Vagina (tissue), 2 donors: ENCODE data around the gene TECTB. TPM values are rescaled to one million over a fixed set of nuclear protein-coding genes. Genes with fewer than 3 reads are reported as not detected.

Experiments used
- DNase-seq, 2 donors: peaks; one replicate each; pipeline ENCODE4 v3.0.0-alpha.2; 2017; ENCODE audit errors: extremely low spot score in 2 of 2
- H3K27ac ChIP-seq: fragments of 200-600 bp; sonication (generic); one replicate; pipeline ENCODE4 v1.5.1; 2019
- H3K27me3 ChIP-seq: fragments of 200-600 bp; sonication (generic); one replicate; pipeline ENCODE4 v1.5.1; 2019
- H3K36me3 ChIP-seq, 2 donors: fragments of 200-600 bp; sonication (generic); one replicate each; pipeline ENCODE4 v1.5.1; 2017 to 2019
- H3K4me1 ChIP-seq: fragments of 200-600 bp; sonication (generic); one replicate; pipeline ENCODE4 v1.5.1; 2019
- H3K4me3 ChIP-seq, 2 donors: fragments of 200-600 bp; sonication (generic); 1 replicate in 1 of 2; 2 replicates in 1 of 2; pipeline ENCODE4 v1.5.1; 2016 to 2019
- H3K9me3 ChIP-seq: fragments of 200-600 bp; sonication (generic); one replicate; pipeline ENCODE4 v1.5.1; 2019
- CTCF ChIP-seq, 3 experiments: fragments of 450-650 bp in 2 of 3; fragments of 200-600 bp in 1 of 3; sonication (generic) in 1 of 3; IDR thresholded peaks; one replicate each; pipeline ENCODE4 v1.5.1; 2017 to 2019; ENCODE audit warnings: antibody characterized with exemption in 3 of 3, mild to moderate bottlenecking in 2 of 3, moderate library complexity in 2 of 3
- POLR2A ChIP-seq, 2 donors: fragments of 450-650 bp; IDR thresholded peaks; one replicate each; pipeline ENCODE4 v1.6.1; 2017; ENCODE audit warnings: antibody characterized with exemption in 2 of 2, mild to moderate bottlenecking in 2 of 2, moderate library complexity in 2 of 2
- POLR2AphosphoS5 ChIP-seq, 2 donors: sonication (generic); formaldehyde crosslinking; IDR thresholded peaks; one replicate each; pipeline ENCODE4 v1.9.0; 2017; ENCODE audit warnings: antibody characterized with exemption in 2 of 2, mild to moderate bottlenecking in 2 of 2, low read depth in 1 of 2; ENCODE audit not compliant: insufficient read depth in 1 of 2
- intact Hi-C: fragments of 100-400 bp; cut with DNase I; formaldehyde crosslinking; loops from one replicate; pipeline ENCODE4 v1.15.1; 2023
- total RNA-seq: library from RNA; depleted of rRNA; stranded (reverse); fragments of >200 nt; gene quantifications from one replicate; pipeline ENCODE4 v1.2.3, GENCODE V29; 2016

TECTB gene
- total RNA-seq, 1 donor from 2014 or later, result not detected

GRCh38 chr10:112260831-112261230, 22.4 kb upstream of the TECTB start:
- no peak overlapping the region for H3K4me3 ChIP-seq
- TF ChIP-seq CTCF (IDR thresholded peaks at IDR 0.05) (no peak), POLR2AphosphoS5 (IDR thresholded peaks at IDR 0.05; ENCODE audit: insufficient read depth in 1 of 2, low read depth in 1 of 2) (no peak), POLR2A (IDR thresholded peaks at IDR 0.05) (no peak)
- no peaks in the 10 kb centered on the region for H3K36me3 ChIP-seq
- H3K27ac ChIP-seq, result no peak overlapping the region
- no peak for DNase-seq
- no peaks in the 10 kb centered on the region for H3K9me3 ChIP-seq
- H3K4me1 ChIP-seq, result no peaks in the 10 kb centered on the region
- H3K27me3 ChIP-seq, result no peaks in the 10 kb centered on the region
- intact Hi-C loops, result no loop called here

DNA sequence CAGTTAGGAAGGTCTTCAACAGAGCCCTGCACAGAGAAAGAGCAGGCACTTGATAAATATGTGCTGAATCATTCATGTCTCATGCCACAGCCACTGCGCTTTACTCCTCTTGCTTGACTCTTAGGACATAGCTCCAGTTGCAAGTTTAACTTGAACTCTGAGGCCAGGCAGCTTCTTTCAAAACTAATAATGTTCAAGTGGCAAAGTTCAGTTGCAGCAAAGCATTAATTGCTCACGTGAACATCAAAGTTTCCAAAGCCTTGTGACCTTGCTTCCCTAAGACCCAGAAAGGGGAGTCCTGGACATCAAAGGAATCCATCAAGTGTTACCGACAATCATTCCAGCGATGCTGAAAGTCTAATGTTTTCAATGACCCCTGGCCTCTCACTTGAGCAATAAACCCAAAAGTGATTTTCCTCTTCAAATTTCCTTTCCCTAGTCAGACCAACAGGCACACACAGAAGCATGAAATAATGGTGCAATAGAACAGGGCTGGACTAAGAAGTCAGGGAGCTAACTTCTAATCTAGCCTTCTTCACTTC, 21.8 kb upstream of the TECTB start:
- Histone ChIP-seq H3K27ac (no peak overlapping the region), H3K4me1 (no peaks in the 10 kb centered on the region), H3K36me3 (no peaks in the 10 kb centered on the region), H3K9me3 (no peaks in the 10 kb centered on the region), H3K4me3 (no peak overlapping the region), H3K27me3 (no peaks in the 10 kb centered on the region)
- TF ChIP-seq POLR2A (IDR thresholded peaks at IDR 0.05) (no peak), CTCF (IDR thresholded peaks at IDR 0.05) (no peak), POLR2AphosphoS5 (IDR thresholded peaks at IDR 0.05; ENCODE audit: insufficient read depth in 1 of 2, low read depth in 1 of 2) (no peak)
- no peak for DNase-seq
- intact Hi-C loops, result no loop called here

DNA sequence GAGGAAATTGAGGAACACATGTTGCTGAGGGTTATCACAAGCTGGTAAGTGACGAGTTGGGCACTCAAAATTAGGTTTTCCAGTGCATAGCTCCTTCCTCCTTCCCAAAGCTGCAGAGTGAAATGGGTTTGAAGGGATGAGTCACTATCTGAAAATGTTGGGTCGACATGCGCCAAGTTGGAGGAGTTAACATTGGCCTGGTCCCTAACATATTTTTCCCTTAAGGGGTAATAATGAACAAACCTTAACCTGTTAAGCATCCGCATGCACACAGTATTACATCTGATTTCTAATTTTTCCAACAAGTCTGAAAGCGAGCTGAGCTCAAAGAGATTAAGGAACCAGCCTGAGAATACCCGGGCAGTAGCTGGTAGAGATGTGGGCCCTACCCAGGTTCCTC, 20.7 kb upstream of the TECTB start:
- H3K9me3 ChIP-seq, result no peaks in the 10 kb centered on the region
- DNase-seq, result no peak
- H3K4me1 ChIP-seq, result no peaks in the 10 kb centered on the region
- no peak for TF ChIP-seq POLR2AphosphoS5 (IDR thresholded peaks at IDR 0.05; ENCODE audit: insufficient read depth in 1 of 2, low read depth in 1 of 2)
- TF ChIP-seq POLR2A (IDR thresholded peaks at IDR 0.05), result no peak
- no peak for TF ChIP-seq CTCF (IDR thresholded peaks at IDR 0.05)
- H3K4me3 ChIP-seq, result no peak overlapping the region
- intact Hi-C loops, result no loop called here
- no peak overlapping the region for H3K27ac ChIP-seq
- no peaks in the 10 kb centered on the region for H3K27me3 ChIP-seq
- H3K36me3 ChIP-seq, result no peaks in the 10 kb centered on the region

- intact Hi-C loops, result no loop called here
- H3K9me3 ChIP-seq, result no peaks in the 10 kb centered on the region
- H3K36me3 ChIP-seq, result no peaks in the 10 kb centered on the region
- TF ChIP-seq POLR2A (IDR thresholded peaks at IDR 0.05) (no peak), CTCF (IDR thresholded peaks at IDR 0.05) (no peak), POLR2AphosphoS5 (IDR thresholded peaks at IDR 0.05; ENCODE audit: insufficient read depth in 1 of 2, low read depth in 1 of 2) (no peak)
- no peak overlapping the region for H3K4me3 ChIP-seq
- H3K27me3 ChIP-seq, result no peaks in the 10 kb centered on the region
- H3K27ac ChIP-seq, result no peak overlapping the region
- no peak for DNase-seq
- H3K4me1 ChIP-seq, result no peaks in the 10 kb centered on the region
Measured at GRCh38 chr10:112265745-112266144, 17.5 kb upstream of the TECTB start.

DNA sequence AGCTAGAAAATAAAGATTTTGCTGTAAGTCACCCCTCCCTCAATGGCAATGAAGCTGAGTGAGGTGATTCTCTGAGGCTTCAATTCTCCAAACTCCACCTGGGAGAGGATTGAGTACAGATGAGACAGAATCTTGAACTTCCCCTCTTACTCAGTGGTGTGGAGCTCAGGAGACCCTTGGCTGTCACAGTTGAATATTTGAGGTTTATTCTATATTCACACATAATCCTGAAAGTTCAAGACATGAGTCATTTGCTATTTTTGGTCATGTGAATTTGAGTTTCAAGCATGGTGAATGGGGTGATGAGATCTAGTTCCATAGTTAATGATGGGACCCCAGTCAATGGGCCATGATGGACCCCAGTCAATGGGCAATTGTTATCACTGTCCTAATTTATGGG, 13.9 kb upstream of the TECTB start:
- H3K36me3 ChIP-seq, result no peaks in the 10 kb centered on the region
- DNase-seq, result no peak
- no peaks in the 10 kb centered on the region for H3K27me3 ChIP-seq
- no peak overlapping the region for H3K27ac ChIP-seq
- no peaks in the 10 kb centered on the region for H3K9me3 ChIP-seq
- H3K4me1 ChIP-seq, result no peaks in the 10 kb centered on the region
- H3K4me3 ChIP-seq, result no peak overlapping the region
- no peak for TF ChIP-seq POLR2AphosphoS5 (IDR thresholded peaks at IDR 0.05; ENCODE audit: insufficient read depth in 1 of 2, low read depth in 1 of 2)
- no peak for TF ChIP-seq CTCF (IDR thresholded peaks at IDR 0.05)
- TF ChIP-seq POLR2A (IDR thresholded peaks at IDR 0.05), result no peak
- intact Hi-C loops, result no loop called here
